HEK293 (cell line): ENCODE results near the gene C21orf58.

Source experiments
- CTCF ChIA-PET: fragments of 350-600 bp; formaldehyde crosslinking; extraction: SDS; loops from one replicate; lab custom pipeline; 2021; ENCODE audit warnings: antibody characterized with exemption; lab: Yijun Ruan, JAX
- POLR2A ChIA-PET: fragments of 300-600 bp; formaldehyde crosslinking; extraction: SDS; loops from one replicate; lab custom pipeline; 2020; ENCODE audit warnings: antibody characterized with exemption, inconsistent platforms; lab: Yijun Ruan, JAX
- H3K27ac ChIP-seq: fragments of 200-500 bp; sonication (Bioruptor generic); 2 replicates; pipeline ENCODE4 v1.5.1; 2014; ENCODE audit warnings: low read depth, low read length, control low read depth, inconsistent platforms; ENCODE audit errors: extremely low read depth
- H3K36me3 ChIP-seq, 2 experiments: fragments of 200-500 bp in 1 of 2; sonication (Bioruptor generic) in 1 of 2; 1 replicate in 1 of 2; 2 replicates in 1 of 2; pipeline ENCODE4 v1.5.1; 2014 to 2017; ENCODE audit warnings: inconsistent platforms in 2 of 2, low read length in 2 of 2; ENCODE audit not compliant: control insufficient read depth in 2 of 2, insufficient read depth in 1 of 2
- H3K4me1 ChIP-seq: fragments of 200-500 bp; sonication (Bioruptor generic); 2 replicates; pipeline ENCODE4 v1.5.1; 2014; ENCODE audit warnings: mild to moderate bottlenecking, low read length, inconsistent platforms; ENCODE audit not compliant: control insufficient read depth, insufficient read depth
- H3K4me3 ChIP-seq: 2 replicates; pipeline ENCODE4 v1.5.1; 2011; ENCODE audit warnings: low read depth, mild to moderate bottlenecking, control low read depth, low read length, moderate library complexity
- H3K9me3 ChIP-seq: fragments of 200-500 bp; sonication (Bioruptor generic); 2 replicates; pipeline ENCODE4 v1.5.1; 2014; ENCODE audit warnings: low read depth, low read length, inconsistent platforms; ENCODE audit not compliant: control insufficient read depth, insufficient read depth
- GFI1B ChIP-seq: fragments of 450-650 bp; formaldehyde crosslinking; IDR thresholded peaks from 2 replicates; pipeline ENCODE4 v1.5.1; 2016; ENCODE audit warnings: missing biosample characterization, missing genetic modification characterization
- GLIS1 ChIP-seq: fragments of 450-650 bp; formaldehyde crosslinking; IDR thresholded peaks from 2 replicates; pipeline ENCODE4 v1.5.1; 2016; ENCODE audit warnings: missing biosample characterization, missing genetic modification characterization
- GLIS2 ChIP-seq: fragments of 450-650 bp; formaldehyde crosslinking; IDR thresholded peaks from 2 replicates; pipeline ENCODE4 v1.5.1; 2016; ENCODE audit warnings: missing biosample characterization, missing genetic modification characterization
- INSM2 ChIP-seq: fragments of 450-650 bp; formaldehyde crosslinking; IDR thresholded peaks from 2 replicates; pipeline ENCODE4 v1.5.1; 2016; ENCODE audit warnings: missing biosample characterization, missing genetic modification characterization
- KLF7 ChIP-seq: fragments of 450-650 bp; formaldehyde crosslinking; IDR thresholded peaks from 2 replicates; pipeline ENCODE4 v1.5.1; 2016; ENCODE audit warnings: missing biosample characterization, missing genetic modification characterization, borderline replicate concordance
- SETDB1 ChIP-seq: IDR thresholded peaks from one replicate; pipeline ENCODE4 v1.6.1; 2017; ENCODE audit warnings: mild to moderate bottlenecking, low read length, moderate library complexity, mixed read lengths; ENCODE audit not compliant: insufficient read length
- ZBTB11 ChIP-seq: fragments of 450-650 bp; formaldehyde crosslinking; conservative IDR thresholded peaks from 2 replicates; pipeline ENCODE4 v1.5.1; 2016; ENCODE audit warnings: low read depth, missing biosample characterization, missing genetic modification characterization
- ZIC2 ChIP-seq: fragments of 450-650 bp; formaldehyde crosslinking; IDR thresholded peaks from 2 replicates; pipeline ENCODE4 v1.5.1; 2016; ENCODE audit warnings: missing biosample characterization, missing genetic modification characterization
- ZNF10 ChIP-seq: fragments of 450-650 bp; formaldehyde crosslinking; IDR thresholded peaks from 2 replicates; pipeline ENCODE4 v1.5.1; 2017; ENCODE audit warnings: missing biosample characterization, missing genetic modification characterization
- ZNF221 ChIP-seq: fragments of 450-650 bp; formaldehyde crosslinking; IDR thresholded peaks from 2 replicates; pipeline ENCODE4 v1.5.1; 2017; ENCODE audit warnings: missing biosample characterization, missing genetic modification characterization, borderline replicate concordance
- ZNF239 ChIP-seq: fragments of 450-650 bp; formaldehyde crosslinking; IDR thresholded peaks from 2 replicates; pipeline ENCODE4 v1.5.1; 2016; ENCODE audit warnings: missing biosample characterization, missing genetic modification characterization
- ZNF274 ChIP-seq, 2 experiments: fragments of 200-500 bp in 1 of 2; fragments of 450-650 bp in 1 of 2; sonication (Bioruptor generic) in 1 of 2; formaldehyde crosslinking in 1 of 2; IDR thresholded peaks; 2 replicates each; pipeline versions ENCODE4 v1.5.1 to v1.6.1; 2014 to 2016; ENCODE audit warnings: borderline replicate concordance in 1 of 2, inconsistent platforms in 1 of 2, low read length in 1 of 2, missing biosample characterization in 1 of 2, missing genetic modification characterization in 1 of 2
- ZNF335 ChIP-seq: fragments of 450-650 bp; formaldehyde crosslinking; conservative IDR thresholded peaks from 2 replicates; pipeline ENCODE4 v1.5.1; 2016; ENCODE audit warnings: missing biosample characterization, missing genetic modification characterization
- ZNF391 ChIP-seq: fragments of 450-650 bp; formaldehyde crosslinking; IDR thresholded peaks from 2 replicates; pipeline ENCODE4 v1.5.1; 2016; ENCODE audit warnings: low read depth, missing biosample characterization, missing genetic modification characterization, borderline replicate concordance
- ZNF530 ChIP-seq: fragments of 450-650 bp; formaldehyde crosslinking; IDR thresholded peaks from 2 replicates; pipeline ENCODE4 v1.5.1; 2016; ENCODE audit warnings: low read depth, missing biosample characterization, missing genetic modification characterization
- ZNF560 ChIP-seq: fragments of 450-650 bp; formaldehyde crosslinking; IDR thresholded peaks from 2 replicates; pipeline ENCODE4 v1.5.1; 2017; ENCODE audit warnings: missing biosample characterization, missing genetic modification characterization, borderline replicate concordance
- ZNF571 ChIP-seq: fragments of 450-650 bp; formaldehyde crosslinking; IDR thresholded peaks from 2 replicates; pipeline ENCODE4 v1.5.0; 2017; ENCODE audit warnings: missing biosample characterization, missing genetic modification characterization
- ZNF639 ChIP-seq: fragments of 450-650 bp; formaldehyde crosslinking; IDR thresholded peaks from 2 replicates; pipeline ENCODE4 v1.5.1; 2016; ENCODE audit warnings: missing biosample characterization, missing genetic modification characterization
- ZNF660 ChIP-seq: fragments of 450-650 bp; IDR thresholded peaks from 2 replicates; pipeline ENCODE4 v1.5.1; 2018; ENCODE audit warnings: missing biosample characterization, mild to moderate bottlenecking, missing genetic modification characterization
- ZNF768 ChIP-seq: fragments of 450-650 bp; formaldehyde crosslinking; IDR thresholded peaks from 2 replicates; pipeline ENCODE4 v1.5.1; 2018; ENCODE audit warnings: missing biosample characterization, mild to moderate bottlenecking, missing genetic modification characterization
- ZNF776 ChIP-seq: fragments of 450-650 bp; formaldehyde crosslinking; IDR thresholded peaks from 2 replicates; pipeline ENCODE4 v1.5.0; 2017; ENCODE audit warnings: missing biosample characterization, missing genetic modification characterization, borderline replicate concordance
- ZSCAN18 ChIP-seq: fragments of 450-650 bp; formaldehyde crosslinking; IDR thresholded peaks from 2 replicates; pipeline ENCODE4 v1.5.1; 2016; ENCODE audit warnings: missing biosample characterization, missing genetic modification characterization
- ZSCAN30 ChIP-seq: fragments of 450-650 bp; IDR thresholded peaks from 2 replicates; pipeline ENCODE4 v1.5.1; 2018; ENCODE audit warnings: missing biosample characterization, mild to moderate bottlenecking, missing genetic modification characterization, moderate library complexity

The C21orf58 gene

DNA sequence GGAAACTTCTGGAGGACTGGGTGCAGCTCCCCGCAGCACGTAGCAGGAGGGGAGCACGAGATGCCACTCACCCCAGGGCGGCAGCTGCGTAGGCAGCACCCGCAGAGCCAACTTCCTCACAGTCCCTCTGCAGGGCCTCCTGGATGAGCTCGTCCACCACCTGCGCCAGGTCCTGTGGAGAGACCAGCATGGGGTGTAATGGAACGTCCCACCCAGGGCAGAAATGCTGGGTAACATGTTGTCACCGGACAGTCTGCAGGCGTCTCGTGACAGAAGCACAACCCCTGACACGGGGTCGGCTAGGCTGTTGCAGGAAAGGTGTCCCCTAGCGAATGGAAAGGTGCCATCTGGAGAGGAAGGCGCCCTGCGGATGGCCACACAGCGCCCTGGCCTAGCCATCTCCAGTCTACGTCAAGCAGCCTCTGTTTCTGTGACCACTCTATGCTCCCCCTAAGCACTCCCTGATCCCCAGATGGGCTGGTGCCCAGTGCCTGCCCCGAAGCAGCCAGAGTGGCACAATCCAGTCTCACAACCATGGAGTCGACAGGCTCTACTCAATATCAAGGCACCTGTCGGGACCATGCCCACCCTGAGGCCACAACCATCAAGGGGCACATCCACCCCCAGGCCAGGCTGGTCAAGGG is 59.5 kb downstream of the C21orf58 start:
- Histone ChIP-seq H3K36me3 (peaks cover 64 to 84% of the 10 kb centered on the region in 2 experiments), H3K4me3 (no peak overlapping the region), H3K4me1 (no peaks in the 10 kb centered on the region), H3K9me3 (no peaks in the 10 kb centered on the region), H3K27ac (no peak overlapping the region)
- ChIA-PET CTCF (no interaction called here), POLR2A (no interaction called here)
- TF ChIP-seq ZNF335 (tag by site-specific recombination) (no peak), ZSCAN18 (tag by site-specific recombination) (no peak), ZNF391 (no peak), INSM2 (no peak), ZIC2 (peak; percentile 92), ZNF10 (tag by site-specific recombination) (no peak)

- Histone ChIP-seq H3K4me3 (no peak overlapping the region), H3K36me3 (peaks cover 79 to 93% of the 10 kb centered on the region in 2 experiments), H3K27ac (no peak overlapping the region), H3K4me1 (no peaks in the 10 kb centered on the region), H3K9me3 (no peaks in the 10 kb centered on the region)
- ChIA-PET POLR2A (no interaction called here), CTCF (interaction anchor here (1.0 kb wide), 1 partner anchor 18 kb away, joined by 3 read pairs; no protein-coding TSS in a partner anchor)
- TF ChIP-seq KLF7 (tag by site-specific recombination) (no peak), ZNF560 (tag by site-specific recombination) (no peak), ZNF221 (tag by site-specific recombination) (no peak), ZNF274 (IDR thresholded peaks at IDR 0.05; ENCODE audit: low read length) (no peak), ZNF274 (tag by site-specific recombination; IDR thresholded peaks at IDR 0.05; ENCODE audit: borderline replicate concordance) (no peak), ZNF239 (tag by site-specific recombination) (no peak), ZNF639 (tag by site-specific recombination) (no peak), GFI1B (tag by site-specific recombination) (no peak), ZNF768 (tag by site-specific recombination) (no peak), SETDB1 (no peak), GLIS1 (tag by site-specific recombination) (no peak), ZSCAN30 (no peak), ZNF571 (tag by site-specific recombination) (no peak), ZNF776 (no peak), ZNF530 (tag by site-specific recombination) (no peak), ZNF660 (tag by site-specific recombination) (no peak), ZBTB11 (tag by site-specific recombination) (no peak), GLIS2 (tag by site-specific recombination) (no peak)
Observed at GRCh38 chr21:46256501-46256994, 67.1 kb downstream of the C21orf58 start.
